KMS-11 (cell line): ENCODE results near the gene ORM1.

Experiments
- H2AFZ ChIP-seq: fragments of 200-600 bp; sonication (generic); 2 replicates; pipeline ENCODE4 v1.6.1; 2016; ENCODE audit warnings: antibody characterized with exemption, mixed run types, low read depth
- H3K27ac ChIP-seq: fragments of 200-600 bp; sonication (generic); 2 replicates; pipeline ENCODE4 v1.6.1; 2016; ENCODE audit warnings: mild to moderate bottlenecking, mixed run types
- H3K27me3 ChIP-seq: fragments of 200-600 bp; sonication (generic); 2 replicates; pipeline ENCODE4 v1.6.1; 2017; ENCODE audit warnings: mild to moderate bottlenecking, low read depth, mixed run types, moderate library complexity; ENCODE audit not compliant: insufficient read depth
- H3K36me3 ChIP-seq: fragments of 200-600 bp; sonication (generic); 2 replicates; pipeline ENCODE4 v1.6.1; 2017; ENCODE audit warnings: mild to moderate bottlenecking, mixed run types; ENCODE audit not compliant: insufficient read depth
- H3K4me1 ChIP-seq: fragments of 200-600 bp; sonication (generic); 2 replicates; pipeline ENCODE4 v1.6.1; 2016; ENCODE audit warnings: mild to moderate bottlenecking, low read depth, mixed run types; ENCODE audit not compliant: poor library complexity, severe bottlenecking
- H3K4me2 ChIP-seq: fragments of 200-600 bp; sonication (generic); 2 replicates; pipeline ENCODE4 v1.7.0; 2016; ENCODE audit warnings: mild to moderate bottlenecking, mixed run types
- H3K4me3 ChIP-seq: fragments of 200-600 bp; sonication (generic); IDR thresholded peaks from 2 replicates; pipeline ENCODE4 v1.6.1; 2017; ENCODE audit warnings: low read depth, low read length, mixed read lengths; ENCODE audit not compliant: insufficient read depth
- H3K79me2 ChIP-seq: fragments of 200-600 bp; sonication (generic); 2 replicates; pipeline ENCODE4 v1.6.1; 2016; ENCODE audit warnings: low read depth, mixed run types; ENCODE audit not compliant: insufficient read depth
- H3K9ac ChIP-seq: fragments of 200-600 bp; sonication (generic); 2 replicates; pipeline ENCODE4 v1.6.1; 2016; ENCODE audit warnings: mild to moderate bottlenecking, mixed run types
- H4K20me1 ChIP-seq: fragments of 200-600 bp; sonication (generic); 2 replicates; pipeline ENCODE4 v1.6.1; 2016; ENCODE audit warnings: mild to moderate bottlenecking, mixed run types; ENCODE audit not compliant: insufficient read depth
- TF ChIP-seq, protein P1 (sequence below): fragments of 200-600 bp; sonication (generic); conservative IDR thresholded peaks from 2 replicates; pipeline ENCODE4 v1.6.1; 2017; ENCODE audit warnings: low read depth, mild to moderate bottlenecking, antibody characterized with exemption, low read length, moderate library complexity, mixed read lengths

ORM1 gene

GRCh38 chr9:114276908-114277821, 45.7 kb upstream of the ORM1 start:
- no peaks in the 10 kb centered on the region for H3K79me2 ChIP-seq
- H3K27ac ChIP-seq, result no peak overlapping the region
- H2AFZ ChIP-seq, result no peak overlapping the region

GRCh38 chr9:114278356-114278755, 44.5 kb upstream of the ORM1 start:
- peaks cover 4% of the 10 kb centered on the region for H3K4me1 ChIP-seq
- no peak overlapping the region for H2AFZ ChIP-seq
- H4K20me1 ChIP-seq, result no peaks in the 10 kb centered on the region
- no peak overlapping the region for H3K4me3 ChIP-seq
- H3K36me3 ChIP-seq, result no peaks in the 10 kb centered on the region
- no peak overlapping the region for H3K4me2 ChIP-seq
- TF ChIP-seq, protein P1, sequence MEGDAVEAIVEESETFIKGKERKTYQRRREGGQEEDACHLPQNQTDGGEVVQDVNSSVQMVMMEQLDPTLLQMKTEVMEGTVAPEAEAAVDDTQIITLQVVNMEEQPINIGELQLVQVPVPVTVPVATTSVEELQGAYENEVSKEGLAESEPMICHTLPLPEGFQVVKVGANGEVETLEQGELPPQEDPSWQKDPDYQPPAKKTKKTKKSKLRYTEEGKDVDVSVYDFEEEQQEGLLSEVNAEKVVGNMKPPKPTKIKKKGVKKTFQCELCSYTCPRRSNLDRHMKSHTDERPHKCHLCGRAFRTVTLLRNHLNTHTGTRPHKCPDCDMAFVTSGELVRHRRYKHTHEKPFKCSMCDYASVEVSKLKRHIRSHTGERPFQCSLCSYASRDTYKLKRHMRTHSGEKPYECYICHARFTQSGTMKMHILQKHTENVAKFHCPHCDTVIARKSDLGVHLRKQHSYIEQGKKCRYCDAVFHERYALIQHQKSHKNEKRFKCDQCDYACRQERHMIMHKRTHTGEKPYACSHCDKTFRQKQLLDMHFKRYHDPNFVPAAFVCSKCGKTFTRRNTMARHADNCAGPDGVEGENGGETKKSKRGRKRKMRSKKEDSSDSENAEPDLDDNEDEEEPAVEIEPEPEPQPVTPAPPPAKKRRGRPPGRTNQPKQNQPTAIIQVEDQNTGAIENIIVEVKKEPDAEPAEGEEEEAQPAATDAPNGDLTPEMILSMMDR, result no peak
- H3K9ac ChIP-seq, result no peak overlapping the region
- no peak overlapping the region for H3K27ac ChIP-seq
- no peaks in the 10 kb centered on the region for H3K79me2 ChIP-seq
- H3K27me3 ChIP-seq, result no peaks in the 10 kb centered on the region

More at GRCh38 chr9:114276908-114277821, 45.7 kb upstream of the ORM1 start:
- Histone ChIP-seq H3K36me3 (no peaks in the 10 kb centered on the region), H3K9ac (no peak overlapping the region), H3K4me1 (no peaks in the 10 kb centered on the region), H4K20me1 (no peaks in the 10 kb centered on the region), H3K4me2 (no peak overlapping the region), H3K4me3 (no peak overlapping the region), H3K27me3 (no peaks in the 10 kb centered on the region)
- TF ChIP-seq, protein P1, result no peak

DNA sequence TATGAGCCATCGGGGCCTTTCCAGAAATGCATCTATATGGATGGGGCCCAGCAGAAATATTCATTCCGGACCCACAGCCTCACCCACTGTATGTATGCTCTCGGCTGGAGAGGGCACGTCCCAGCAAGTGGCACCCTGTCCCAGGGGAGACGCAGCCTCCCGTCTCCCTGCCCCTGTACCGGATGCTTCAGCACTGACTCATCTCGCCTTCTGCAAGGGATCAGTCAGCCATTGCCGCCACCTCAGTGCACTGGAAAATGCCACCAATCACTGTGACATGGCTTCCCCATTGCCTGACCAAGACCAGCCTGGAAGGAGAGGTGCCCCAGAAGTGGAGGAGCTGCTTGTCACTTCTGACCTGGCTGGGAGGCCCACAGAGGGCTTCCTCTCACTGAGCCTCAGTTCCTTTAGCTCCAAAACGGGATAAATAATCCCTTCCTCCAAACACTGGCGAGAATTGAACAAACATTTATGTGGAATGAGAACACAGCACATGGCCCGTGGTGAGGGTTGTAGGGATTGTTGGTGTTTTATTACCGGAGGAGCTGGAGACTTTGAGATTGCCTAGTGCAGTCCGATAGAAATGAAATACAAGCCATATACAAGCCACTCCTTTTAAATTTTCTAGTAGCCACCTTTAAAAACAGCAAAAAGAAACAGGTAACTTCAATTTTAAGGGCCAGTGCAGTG, 43.9 kb upstream of the ORM1 start:
- peaks cover 4% of the 10 kb centered on the region for H3K4me1 ChIP-seq
- H4K20me1 ChIP-seq, result no peaks in the 10 kb centered on the region
- no peaks in the 10 kb centered on the region for H3K79me2 ChIP-seq
- H3K27ac ChIP-seq, result no peak overlapping the region
- no peaks in the 10 kb centered on the region for H3K27me3 ChIP-seq
- H3K4me2 ChIP-seq, result no peak overlapping the region
- no peak overlapping the region for H3K4me3 ChIP-seq
- H3K9ac ChIP-seq, result no peak overlapping the region
- H3K36me3 ChIP-seq, result no peaks in the 10 kb centered on the region
- H2AFZ ChIP-seq, result no peak overlapping the region
- TF ChIP-seq, protein P1, result no peak

DNA sequence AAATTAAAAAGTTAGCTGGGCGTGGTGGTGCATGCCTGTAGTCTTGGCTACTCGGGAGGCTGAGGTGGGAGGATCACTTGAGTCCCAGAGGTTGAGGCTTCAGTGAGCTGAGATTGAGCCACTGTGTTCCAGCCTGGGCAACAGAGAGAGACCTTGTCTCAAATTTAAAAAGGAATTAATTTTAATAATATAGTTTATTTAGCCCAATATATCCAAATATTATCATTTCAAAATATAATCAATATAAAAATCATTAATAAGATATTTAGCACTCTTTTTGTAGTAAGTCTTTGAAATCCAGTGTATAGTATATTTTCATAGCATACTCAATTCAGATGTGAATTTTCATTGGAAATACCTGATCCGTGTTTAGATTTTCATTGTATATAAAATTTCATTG, 43.2 kb upstream of the ORM1 start:
- no peaks in the 10 kb centered on the region for H4K20me1 ChIP-seq
- no peak overlapping the region for H3K27ac ChIP-seq
- TF ChIP-seq, protein P1, result no peak
- no peaks in the 10 kb centered on the region for H3K27me3 ChIP-seq
- H3K4me1 ChIP-seq, result peaks cover 4% of the 10 kb centered on the region
- no peak overlapping the region for H3K4me2 ChIP-seq
- H3K4me3 ChIP-seq, result no peak overlapping the region
- no peaks in the 10 kb centered on the region for H3K36me3 ChIP-seq
- H3K9ac ChIP-seq, result no peak overlapping the region
- H3K79me2 ChIP-seq, result no peaks in the 10 kb centered on the region
- H2AFZ ChIP-seq, result no peak overlapping the region
